ENCODE results near the gene SMYD3.
"Not testable (repeated sequence)": the region's sequence is repeated elsewhere in the genome, so short reads cannot be mapped to it uniquely, and the experiment has no call there.

DNA sequence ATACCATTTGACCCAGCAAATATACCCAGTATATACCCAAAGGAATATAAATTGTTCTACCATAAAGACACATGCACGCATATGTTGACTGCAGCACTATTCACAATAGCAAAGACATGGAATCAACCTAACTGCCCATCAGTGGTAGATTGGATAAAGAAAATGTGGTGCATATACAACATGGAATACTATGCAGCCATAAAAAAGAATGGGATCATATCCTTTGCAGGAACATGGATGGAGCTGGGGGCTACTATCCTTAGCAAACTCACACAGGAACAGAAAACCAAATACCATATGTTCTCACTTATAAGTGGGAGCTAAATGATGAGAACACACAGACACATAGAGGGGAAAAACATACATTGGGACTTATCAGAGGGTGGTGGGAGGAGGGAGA, 766.7 kb downstream of the SMYD3 start:
- TF ChIP-seq POLR2A, CTCF (IDR thresholded peaks at IDR 0.05): not testable (repeated sequence)

All from heart left ventricle (tissue), 13 donors.